Glutamatergic neuron (in vitro differentiated cells): ENCODE measurements around the gene EML1. TPM values are rescaled to one million over a fixed set of nuclear protein-coding genes. Genes with fewer than 3 reads are reported as not detected.

Experiments
- DNase-seq: peaks from one replicate; pipeline ENCODE4 v3.0.0; 2022
- H3K27ac Mint-ChIP-seq: one replicate; pipeline ENCODE4 v1.8.0; 2020; ENCODE audit warnings: mild to moderate bottlenecking, mixed read lengths, inconsistent platforms; ENCODE audit not compliant: unreplicated experiment
- H3K27me3 Mint-ChIP-seq: one replicate; pipeline ENCODE4 v1.8.0; 2020; ENCODE audit warnings: mild to moderate bottlenecking, moderate library complexity, mixed read lengths, inconsistent platforms; ENCODE audit not compliant: unreplicated experiment
- H3K36me3 Mint-ChIP-seq: one replicate; pipeline ENCODE4 v1.8.0; 2020; ENCODE audit warnings: mild to moderate bottlenecking, mixed read lengths, inconsistent platforms; ENCODE audit not compliant: unreplicated experiment
- H3K4me1 Mint-ChIP-seq: one replicate; pipeline ENCODE4 v1.8.0; 2020; ENCODE audit warnings: mild to moderate bottlenecking, low read depth, mixed read lengths, inconsistent platforms; ENCODE audit not compliant: unreplicated experiment
- H3K4me3 Mint-ChIP-seq: one replicate; pipeline ENCODE4 v1.8.0; 2020; ENCODE audit warnings: mild to moderate bottlenecking, mixed read lengths, inconsistent platforms; ENCODE audit not compliant: unreplicated experiment
- H3K9me3 Mint-ChIP-seq: one replicate; pipeline ENCODE4 v1.8.0; 2020; ENCODE audit warnings: mild to moderate bottlenecking, moderate library complexity, mixed read lengths, inconsistent platforms; ENCODE audit not compliant: unreplicated experiment
- total RNA-seq: library from RNA; stranded (reverse); fragmentation: NEBNext Ultra II Directional; extraction: Animal tissue kit (Norgen Biotek cat#: 25700); gene quantifications from one replicate; pipeline ENCODE4 v1.2.1, GENCODE V29; 2021; ENCODE audit not compliant: unreplicated experiment
- TF ChIP-seq, protein P1 (sequence below): fragments of 200-600 bp; sonication (generic); IDR thresholded peaks from one replicate; pipeline ENCODE4 v1.5.0; 2021; ENCODE audit not compliant: partially characterized antibody, unreplicated experiment

EML1 gene
- total RNA-seq, 1 donor from 2014 or later = 73.6 TPM

DNA sequence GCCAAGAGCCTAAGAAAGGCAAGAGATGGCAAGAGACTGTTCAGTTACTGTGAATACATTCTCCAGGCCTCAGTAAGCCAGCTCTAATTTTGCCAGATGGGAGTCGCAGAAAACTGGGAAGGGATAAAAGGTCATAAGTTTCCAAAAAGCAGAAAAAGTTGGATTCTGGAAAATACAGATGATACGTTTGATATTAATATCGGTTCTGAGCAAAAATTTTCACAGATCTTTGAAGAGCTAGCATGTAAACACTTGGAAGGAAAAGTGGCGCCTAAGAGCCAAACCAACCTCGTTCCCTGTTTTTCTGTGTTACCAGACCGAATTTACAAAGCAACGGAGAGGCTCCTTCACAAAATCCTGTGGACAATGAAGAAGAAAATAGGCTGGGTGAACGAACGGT is 7.8 kb upstream of the EML1 start:
- no peaks in the 10 kb centered on the region for H3K9me3 Mint-ChIP-seq
- H3K27me3 Mint-ChIP-seq = peaks cover 4% of the 10 kb centered on the region
- no peak overlapping the region for H3K4me3 Mint-ChIP-seq
- no peak for DNase-seq
- TF ChIP-seq, protein P1, sequence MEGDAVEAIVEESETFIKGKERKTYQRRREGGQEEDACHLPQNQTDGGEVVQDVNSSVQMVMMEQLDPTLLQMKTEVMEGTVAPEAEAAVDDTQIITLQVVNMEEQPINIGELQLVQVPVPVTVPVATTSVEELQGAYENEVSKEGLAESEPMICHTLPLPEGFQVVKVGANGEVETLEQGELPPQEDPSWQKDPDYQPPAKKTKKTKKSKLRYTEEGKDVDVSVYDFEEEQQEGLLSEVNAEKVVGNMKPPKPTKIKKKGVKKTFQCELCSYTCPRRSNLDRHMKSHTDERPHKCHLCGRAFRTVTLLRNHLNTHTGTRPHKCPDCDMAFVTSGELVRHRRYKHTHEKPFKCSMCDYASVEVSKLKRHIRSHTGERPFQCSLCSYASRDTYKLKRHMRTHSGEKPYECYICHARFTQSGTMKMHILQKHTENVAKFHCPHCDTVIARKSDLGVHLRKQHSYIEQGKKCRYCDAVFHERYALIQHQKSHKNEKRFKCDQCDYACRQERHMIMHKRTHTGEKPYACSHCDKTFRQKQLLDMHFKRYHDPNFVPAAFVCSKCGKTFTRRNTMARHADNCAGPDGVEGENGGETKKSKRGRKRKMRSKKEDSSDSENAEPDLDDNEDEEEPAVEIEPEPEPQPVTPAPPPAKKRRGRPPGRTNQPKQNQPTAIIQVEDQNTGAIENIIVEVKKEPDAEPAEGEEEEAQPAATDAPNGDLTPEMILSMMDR = no peak
- no peaks in the 10 kb centered on the region for H3K4me1 Mint-ChIP-seq
- H3K36me3 Mint-ChIP-seq = peaks cover 1% of the 10 kb centered on the region
- no peak overlapping the region for H3K27ac Mint-ChIP-seq

DNA sequence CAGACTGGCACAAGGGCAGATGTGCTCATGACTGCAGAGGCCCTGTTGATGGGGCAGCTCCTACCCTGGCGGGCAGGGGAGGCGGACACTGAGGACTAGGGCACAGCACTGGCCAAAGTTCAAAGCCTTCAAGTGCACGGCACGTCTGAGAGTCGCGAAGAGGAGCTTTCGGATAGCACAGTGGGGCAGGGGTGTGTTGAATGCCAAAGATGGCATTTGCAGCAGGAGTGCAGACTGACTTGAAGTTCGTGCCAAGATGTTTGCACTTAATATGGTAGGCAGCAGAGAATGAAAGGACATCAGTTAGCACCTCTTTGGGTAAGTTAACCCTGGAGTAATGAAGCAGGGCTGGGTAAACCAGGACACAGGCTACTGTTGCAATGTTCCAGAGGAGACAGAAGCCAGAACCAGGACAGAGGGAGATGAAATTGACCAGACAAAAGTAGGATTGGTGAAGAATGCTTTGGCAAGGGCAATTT is 6.7 kb upstream of the EML1 start:
- DNase-seq = no peak
- H3K27ac Mint-ChIP-seq = no peak overlapping the region
- H3K4me1 Mint-ChIP-seq = no peaks in the 10 kb centered on the region
- no peak overlapping the region for H3K4me3 Mint-ChIP-seq
- peaks cover 4% of the 10 kb centered on the region for H3K27me3 Mint-ChIP-seq
- TF ChIP-seq, protein P1 = no peak
- no peaks in the 10 kb centered on the region for H3K36me3 Mint-ChIP-seq
- no peaks in the 10 kb centered on the region for H3K9me3 Mint-ChIP-seq

DNA sequence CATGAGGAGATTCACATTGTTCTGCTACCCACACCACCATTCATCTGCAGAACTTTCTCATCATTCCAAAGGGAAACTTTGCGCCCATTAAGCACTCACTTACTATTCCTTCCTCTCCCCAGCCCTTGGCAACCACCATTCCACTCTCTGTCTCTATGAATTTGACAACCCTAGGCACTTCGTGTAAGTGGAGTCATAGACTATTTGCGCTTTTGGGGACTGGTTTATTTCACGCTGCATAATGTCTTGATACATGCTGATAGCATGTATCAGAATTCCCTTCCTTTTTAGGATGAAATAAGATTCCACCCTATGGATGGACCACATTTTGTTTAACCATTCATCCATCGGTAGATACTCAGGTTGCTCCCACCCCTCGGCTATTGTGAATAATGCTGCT is 4.5 kb upstream of the EML1 start:
- Mint-ChIP-seq H3K27me3 (peaks cover 9% of the 10 kb centered on the region), H3K4me1 (peaks cover 2% of the 10 kb centered on the region), H3K27ac (no peak overlapping the region), H3K36me3 (no peaks in the 10 kb centered on the region), H3K9me3 (no peaks in the 10 kb centered on the region), H3K4me3 (no peak overlapping the region)
- TF ChIP-seq, protein P1 = no peak
- DNase-seq = no peak

DNA sequence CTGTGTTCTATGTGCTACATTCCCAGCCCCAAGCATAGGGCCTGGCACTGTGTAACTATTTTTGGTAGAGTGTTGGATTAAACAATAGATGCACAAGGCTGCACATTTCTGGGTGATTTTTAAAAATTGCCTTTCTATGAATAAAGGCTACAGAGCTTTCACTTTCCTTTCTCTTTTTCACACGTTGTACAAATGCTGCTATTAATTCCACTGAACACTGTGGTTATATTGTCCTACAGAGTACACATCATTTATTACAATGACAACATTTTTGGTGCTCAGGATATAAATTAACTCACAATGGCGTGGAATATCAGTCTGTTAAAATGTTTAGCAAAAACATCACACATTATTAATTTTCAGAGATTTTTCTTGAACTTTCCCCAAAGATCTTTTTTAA is 3.6 kb upstream of the EML1 start:
- H3K4me1 Mint-ChIP-seq = peaks cover 8% of the 10 kb centered on the region
- TF ChIP-seq, protein P1 = no peak
- H3K36me3 Mint-ChIP-seq = no peaks in the 10 kb centered on the region
- H3K4me3 Mint-ChIP-seq = no peak overlapping the region
- peaks cover 9% of the 10 kb centered on the region for H3K27me3 Mint-ChIP-seq
- no peak overlapping the region for H3K27ac Mint-ChIP-seq
- DNase-seq = no peak
- H3K9me3 Mint-ChIP-seq = no peaks in the 10 kb centered on the region

DNA sequence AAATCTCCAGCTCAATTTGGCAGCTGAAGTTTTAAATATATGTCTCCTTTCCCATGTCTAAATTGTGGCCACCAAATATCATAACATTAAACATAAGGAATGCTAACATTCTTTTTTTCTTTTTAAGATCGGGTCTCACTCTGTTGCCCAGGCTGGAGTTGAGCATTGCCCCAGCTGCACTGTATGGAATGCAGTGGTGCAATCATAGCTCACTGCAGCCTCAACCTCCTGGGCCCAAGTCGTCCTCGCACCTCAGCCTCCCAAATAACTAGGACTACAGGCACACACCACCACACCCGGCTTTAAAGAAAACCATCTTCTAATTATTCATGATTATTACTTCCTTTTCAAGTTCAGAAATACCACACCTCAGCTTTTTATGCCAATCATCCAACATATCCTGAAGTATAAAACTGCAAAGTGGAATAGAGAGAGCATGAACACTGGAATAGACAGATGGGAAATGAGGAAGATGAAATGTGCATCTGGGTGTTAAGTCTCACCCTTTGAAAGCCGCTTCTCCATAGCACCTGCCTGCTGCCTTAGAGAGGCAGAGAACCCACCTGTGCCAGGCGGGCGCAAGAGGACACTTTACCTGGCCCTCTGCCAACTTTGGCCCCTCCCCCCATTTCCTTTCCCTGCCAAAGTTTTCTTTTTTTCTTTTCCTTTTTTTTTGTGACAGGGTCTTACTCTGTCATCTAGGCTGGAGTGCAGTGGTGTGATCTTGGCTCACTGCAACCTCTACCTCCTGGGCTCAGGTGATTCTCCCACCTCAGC is 2.8 kb upstream of the EML1 start:
- no peak overlapping the region for H3K4me3 Mint-ChIP-seq
- TF ChIP-seq, protein P1 = no peak
- H3K4me1 Mint-ChIP-seq = peaks cover 15% of the 10 kb centered on the region
- no peaks in the 10 kb centered on the region for H3K9me3 Mint-ChIP-seq
- no peak overlapping the region for H3K27ac Mint-ChIP-seq
- H3K36me3 Mint-ChIP-seq = no peaks in the 10 kb centered on the region
- H3K27me3 Mint-ChIP-seq = peaks cover 9% of the 10 kb centered on the region
- no peak for DNase-seq
